Muscle of arm (tissue), 12 donors: Measurements from ENCODE around the gene IL16. TPM values are rescaled to one million over a fixed set of nuclear protein-coding genes. Genes with fewer than 3 reads are reported as not detected.

ENCODE experiments used
- polyA plus RNA-seq, 12 donors: library from polyadenylated mRNA; unstranded; fragments of 120-200 nt; gene quantifications; one replicate each; pipeline ENCODE4 v1.2.1, GENCODE V29; 2013; ENCODE audit not compliant: insufficient read length in 12 of 12

The IL16 gene
- polyA plus RNA-seq, 12 donors, result 5.5 to 19.8 (median 7.6) TPM; not detected in 1

Other genes with a start within 250 kb of the IL16 start
- gene MESD, start 207.1 kb upstream of the IL16 start, polyA plus RNA-seq, result 10 to 100 TPM in 11 of 12 donors, not detected in 1; 18.6 to 29.2 (median 22.1) TPM
- gene TLNRD1, start 196.0 kb upstream of the IL16 start, polyA plus RNA-seq, result 10 to 100 TPM in 9 of 12 donors, 1 to 10 TPM in 2, not detected in 1; 8.3 to 21.6 (median 11.9) TPM
- 1 to 10 TPM in 1 of 12 donors, under 1 TPM in 9, not detected in 2; 0.15 to 1.1 (median 0.61) TPM for gene CFAP161, start 62.6 kb upstream of the IL16 start, polyA plus RNA-seq
- gene STARD5, start 127.3 kb downstream of the IL16 start, polyA plus RNA-seq, result 10 to 100 TPM in 1 of 12 donors, 1 to 10 TPM in 10, not detected in 1; 2.0 to 15.8 (median 4.5) TPM
- gene TMC3, start 177.3 kb downstream of the IL16 start, polyA plus RNA-seq, result under 1 TPM in 9 of 12 donors, not detected in 3; 0.04 to 0.19 (median 0.10) TPM